Mucosa of descending colon (tissue), 3 donors: ENCODE data around the gene TOGARAM2. TPM values are rescaled to one million over a fixed set of nuclear protein-coding genes. Genes with fewer than 3 reads are reported as not detected.

Source experiments
- ATAC-seq: fragments of 200-7000 bp; cut with Tn5 transposase; one replicate; pipeline ENCODE4 v1.9.1; 2020; ENCODE audit warnings: mild to moderate bottlenecking, moderate library complexity
- DNase-seq, 3 donors: peaks; one replicate each; pipeline ENCODE4 v3.0.0-alpha.2; 2020
- H3K36me3 ChIP-seq: fragments of 200-600 bp; one replicate; pipeline ENCODE4 v1.8.0; 2021; ENCODE audit warnings: low read depth, mild to moderate bottlenecking
- H3K4me1 ChIP-seq: fragments of 200-600 bp; one replicate; pipeline ENCODE4 v1.8.0; 2021; ENCODE audit warnings: low read depth, mild to moderate bottlenecking
- H3K4me3 ChIP-seq: fragments of 200-600 bp; one replicate; pipeline ENCODE4 v1.8.0; 2021; ENCODE audit warnings: mild to moderate bottlenecking
- H3K9me3 ChIP-seq: fragments of 200-600 bp; one replicate; pipeline ENCODE4 v1.8.0; 2021; ENCODE audit warnings: mild to moderate bottlenecking
- CTCF ChIP-seq: fragments of 200-600 bp; IDR thresholded peaks from one replicate; pipeline ENCODE4 v1.8.0; 2022; ENCODE audit warnings: antibody characterized with exemption, mild to moderate bottlenecking
- intact Hi-C, 2 donors: fragments of 100-400 bp; cut with DNase I in 1 of 2; cut with micrococcal nuclease in 1 of 2; formaldehyde crosslinking; loops; one replicate each; pipeline versions ENCODE4 v1.11.0 to v1.11.1; 2022; cut with DNase I, micrococcal nuclease
- total RNA-seq, 3 donors: library from RNA; stranded (reverse); fragmentation: NEBNext Ultra II Directional in 2 of 3; extraction: Animal tissue kit (Norgen Biotek cat#: 25700) in 2 of 3; gene quantifications; one replicate each; pipeline versions ENCODE4 v1.2.1 to v1.2.4, GENCODE V29; 2021 to 2023
- donor health status: DM: no; HTN: no; CAD: no; lungs with moderate emphysema.
- donor health status: DM: no; HTN: no; CAD: no.
- donor health status: DM: no; HTN: yes; CAD: no.

The TOGARAM2 gene
- total RNA-seq, 3 donors from 2014 or later, result 0.58 to 3.2 (median 0.81) TPM

- DNase-seq (no peak), ATAC-seq (no peak)
- Histone ChIP-seq H3K9me3 (no peaks in the 10 kb centered on the region), H3K36me3 (no peaks in the 10 kb centered on the region), H3K4me1 (no peaks in the 10 kb centered on the region), H3K4me3 (no peak overlapping the region)
- TF ChIP-seq CTCF, result no peak
- intact Hi-C loops, result no loop called here
Measured at GRCh38 chr2:29071032-29071975, 90.2 kb downstream of the TOGARAM2 start.

GRCh38 chr2:29072251-29072650 is 91.2 kb downstream of the TOGARAM2 start:
- Histone ChIP-seq H3K4me3 (no peak overlapping the region), H3K9me3 (no peaks in the 10 kb centered on the region), H3K4me1 (no peaks in the 10 kb centered on the region), H3K36me3 (no peaks in the 10 kb centered on the region)
- intact Hi-C loops, result no loop called here
- TF ChIP-seq CTCF, result no peak
- DNase-seq, result no peak
- no peak for ATAC-seq

GRCh38 chr2:29072971-29073725 is 92.0 kb downstream of the TOGARAM2 start:
- intact Hi-C loops, result no loop called here
- no peaks in the 10 kb centered on the region for H3K36me3 ChIP-seq
- no peaks in the 10 kb centered on the region for H3K9me3 ChIP-seq
- DNase-seq, result no peak
- ATAC-seq, result no peak
- H3K4me3 ChIP-seq, result no peak overlapping the region
- H3K4me1 ChIP-seq, result no peaks in the 10 kb centered on the region
- no peak for TF ChIP-seq CTCF

- no peak for ATAC-seq
Measured at GRCh38 chr2:29073933-29074332, 92.8 kb downstream of the TOGARAM2 start.

GRCh38 chr2:29074411-29074810 is 93.3 kb downstream of the TOGARAM2 start, which contains the start of gene PCARE:
PCARE (minus strand) TSS chr2:29074523; CDS start chr2:29074261, 262 bp downstream.
- intact Hi-C loops, result no loop called here
- DNase-seq (no peak), ATAC-seq (no peak)
- no peak for TF ChIP-seq CTCF
- Histone ChIP-seq H3K36me3 (no peaks in the 10 kb centered on the region), H3K9me3 (no peaks in the 10 kb centered on the region), H3K4me3 (no peak within 1 kb of the TSS), H3K4me1 (no peaks in the 10 kb centered on the region)

More at GRCh38 chr2:29073933-29074332, 92.8 kb downstream of the TOGARAM2 start:
- no peaks in the 10 kb centered on the region for H3K36me3 ChIP-seq
- no peak for DNase-seq
- no peaks in the 10 kb centered on the region for H3K4me1 ChIP-seq
- intact Hi-C loops, result no loop called here
- H3K4me3 ChIP-seq, result no peak overlapping the region
- H3K9me3 ChIP-seq, result no peaks in the 10 kb centered on the region
- TF ChIP-seq CTCF, result no peak
